A673 (cell line): Measurements from ENCODE around the gene TUBA8.
"Not testable (repeated sequence)": the region's sequence is repeated elsewhere in the genome, so short reads cannot be mapped to it uniquely, and the experiment has no call there.

ENCODE experiments used
- EZH2 ChIP-seq: fragments of 200-600 bp; sonication (generic); IDR thresholded peaks from 2 replicates; pipeline ENCODE4 v1.6.1; 2017; ENCODE audit warnings: borderline replicate concordance, low read depth, mild to moderate bottlenecking, mixed read lengths, antibody characterized with exemption, low read length; ENCODE audit not compliant: poor library complexity, severe bottlenecking
- TF ChIP-seq, protein P1 (sequence below): fragments of 300-800, 200-600 bp; sonication (generic); conservative IDR thresholded peaks from 2 replicates; pipeline ENCODE4 v1.5.1; 2017; ENCODE audit warnings: low read depth, mild to moderate bottlenecking, antibody characterized with exemption, low read length, moderate library complexity, mixed read lengths

DNA sequence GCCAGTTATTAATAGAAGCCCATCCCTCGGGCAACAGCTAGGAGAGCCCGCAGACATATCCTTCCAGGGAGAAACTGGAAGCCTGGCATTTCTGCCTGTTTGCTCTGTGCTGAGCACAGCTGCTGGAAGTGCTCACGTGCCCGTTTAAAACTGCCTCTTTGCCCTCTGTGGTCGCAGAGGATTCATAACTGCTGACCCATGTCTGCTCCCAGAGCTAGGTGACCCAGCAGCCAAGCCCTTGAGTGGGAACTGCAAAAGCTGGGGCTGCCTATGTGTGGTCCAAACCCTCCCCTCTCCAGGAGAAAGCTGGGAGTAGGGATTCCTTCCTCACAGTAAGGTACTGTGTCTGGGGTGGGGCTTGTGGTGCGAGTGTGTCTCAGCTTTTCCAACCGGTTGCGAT is 54.0 kb downstream of the TUBA8 start:
- TF ChIP-seq, protein P1, sequence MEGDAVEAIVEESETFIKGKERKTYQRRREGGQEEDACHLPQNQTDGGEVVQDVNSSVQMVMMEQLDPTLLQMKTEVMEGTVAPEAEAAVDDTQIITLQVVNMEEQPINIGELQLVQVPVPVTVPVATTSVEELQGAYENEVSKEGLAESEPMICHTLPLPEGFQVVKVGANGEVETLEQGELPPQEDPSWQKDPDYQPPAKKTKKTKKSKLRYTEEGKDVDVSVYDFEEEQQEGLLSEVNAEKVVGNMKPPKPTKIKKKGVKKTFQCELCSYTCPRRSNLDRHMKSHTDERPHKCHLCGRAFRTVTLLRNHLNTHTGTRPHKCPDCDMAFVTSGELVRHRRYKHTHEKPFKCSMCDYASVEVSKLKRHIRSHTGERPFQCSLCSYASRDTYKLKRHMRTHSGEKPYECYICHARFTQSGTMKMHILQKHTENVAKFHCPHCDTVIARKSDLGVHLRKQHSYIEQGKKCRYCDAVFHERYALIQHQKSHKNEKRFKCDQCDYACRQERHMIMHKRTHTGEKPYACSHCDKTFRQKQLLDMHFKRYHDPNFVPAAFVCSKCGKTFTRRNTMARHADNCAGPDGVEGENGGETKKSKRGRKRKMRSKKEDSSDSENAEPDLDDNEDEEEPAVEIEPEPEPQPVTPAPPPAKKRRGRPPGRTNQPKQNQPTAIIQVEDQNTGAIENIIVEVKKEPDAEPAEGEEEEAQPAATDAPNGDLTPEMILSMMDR: not testable (repeated sequence)
- TF ChIP-seq EZH2: not testable (repeated sequence)
